Small intestine (tissue), 7 donors: Measurements from ENCODE around the gene DMXL1. TPM values are rescaled to one million over a fixed set of nuclear protein-coding genes. Genes with fewer than 3 reads are reported as not detected.

Experiments
- DNase-seq, 2 donors: peaks; one replicate each; pipeline versions ENCODE4 v3.0.0 to v3.0.0-alpha.2; 2013
- FAIRE-seq: peaks from 2 replicates; lab custom pipeline; 2012; peaks lifted over from hg19 to GRCh38; lab: Jason Lieb, UNC
- H3K27ac ChIP-seq, 3 donors: one replicate each; pipeline ENCODE4 v1.5.1; 2013; ENCODE audit warnings: low read length in 2 of 3, mild to moderate bottlenecking in 2 of 3, control low read depth in 1 of 3, inconsistent platforms in 1 of 3, low read depth in 1 of 3, moderate library complexity in 1 of 3
- H3K27me3 ChIP-seq, 3 donors: one replicate each; pipeline ENCODE4 v1.6.1; 2013; ENCODE audit warnings: low read length in 3 of 3, inconsistent platforms in 1 of 3; ENCODE audit not compliant: control insufficient read depth in 3 of 3, insufficient read depth in 3 of 3
- H3K36me3 ChIP-seq, 3 donors: one replicate each; pipeline ENCODE4 v1.6.1; 2013; ENCODE audit warnings: low read length in 3 of 3, inconsistent platforms in 1 of 3, low read depth in 1 of 3, mild to moderate bottlenecking in 1 of 3, moderate library complexity in 1 of 3; ENCODE audit not compliant: control insufficient read depth in 3 of 3, insufficient read depth in 2 of 3
- H3K4me1 ChIP-seq, 3 donors: one replicate each; pipeline ENCODE4 v1.6.1; 2013; ENCODE audit warnings: low read length in 2 of 3, inconsistent platforms in 1 of 3, low read depth in 1 of 3, mild to moderate bottlenecking in 1 of 3, moderate library complexity in 1 of 3; ENCODE audit not compliant: control insufficient read depth in 3 of 3, insufficient read depth in 2 of 3
- H3K4me3 ChIP-seq, 3 donors: one replicate each; pipeline ENCODE4 v1.5.1; 2013; ENCODE audit warnings: low read length in 3 of 3, control low read depth in 1 of 3, inconsistent platforms in 1 of 3, low read depth in 1 of 3, mild to moderate bottlenecking in 1 of 3, moderate library complexity in 1 of 3
- H3K9me3 ChIP-seq, 2 donors: one replicate each; pipeline ENCODE4 v1.6.1; 2013; ENCODE audit warnings: low read depth in 1 of 2, low read length in 1 of 2; ENCODE audit not compliant: control insufficient read depth in 2 of 2, insufficient read depth in 1 of 2
- WGBS, 3 donors: extraction: QIAGEN DNeasy Blood & Tissue Kit; methylation state at CpG; one replicate each; pipeline ENCODE4 v1.1.7; 2013; 5-methylcytosine and 5-hydroxymethylcytosine counted together
- polyA plus RNA-seq, 4 donors: library from polyadenylated mRNA; stranded (reverse) in 3 of 4; unstranded in 1 of 4; fragments of 200-250 nt in 3 of 4; fragments of 120-200 nt in 1 of 4; gene quantifications; one replicate each; pipeline versions ENCODE4 v1.2.1 to v1.2.3, GENCODE V29; 2013
- donor health status: healthy with polysubstance abuse.
- donor health status: control.
- donor health status: control.
- donor health status: Bipolar disorder and iron deficiency.
- donor health status: healthy.

Gene DMXL1
- polyA plus RNA-seq, 4 donors, result 8.1 to 33.1 (median 18.8) TPM

GRCh38 chr5:119274767-119275130, 203.9 kb downstream of the DMXL1 start:
- Histone ChIP-seq H3K9me3 (no peaks in the 10 kb centered on the region), H3K4me3 (no peak overlapping the region), H3K27me3 (no peaks in the 10 kb centered on the region), H3K27ac (peak overlapping the region in 2 of 3 donors; percentile 18 to 39), H3K36me3 (no peaks in the 10 kb centered on the region), H3K4me1 (peaks cover 2 to 24% (median 21%) of the 10 kb centered on the region in 3 donors)
- DNase-seq (no peak), FAIRE-seq (no peak)

DNA sequence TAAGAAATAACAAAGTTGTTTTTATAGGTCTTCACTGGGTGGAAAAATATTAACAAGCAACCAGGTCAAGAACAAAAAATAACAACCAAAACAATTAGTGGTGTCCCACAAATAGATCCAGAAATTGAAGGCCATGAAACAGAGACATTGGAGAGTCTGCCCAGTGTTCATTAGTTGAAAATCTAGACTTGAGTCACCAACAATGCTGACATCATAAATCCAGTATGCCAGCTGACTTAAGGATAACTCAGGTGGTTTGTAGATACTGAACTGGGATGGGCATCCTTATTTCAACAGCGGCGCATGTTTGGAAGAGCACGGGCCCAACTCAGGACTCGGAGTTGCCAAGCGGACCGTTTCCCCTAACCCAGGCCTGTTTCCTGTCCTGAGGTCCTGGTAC, 204.3 kb downstream of the DMXL1 start:
- H3K36me3 ChIP-seq, result no peaks in the 10 kb centered on the region
- peaks cover 2 to 24% (median 21%) of the 10 kb centered on the region in 3 donors for H3K4me1 ChIP-seq
- H3K27ac ChIP-seq, result peak overlapping the region in 2 of 3 donors; percentile 65 to 74
- H3K27me3 ChIP-seq, result no peaks in the 10 kb centered on the region
- no peak for FAIRE-seq
- no peak overlapping the region for H3K4me3 ChIP-seq
- H3K9me3 ChIP-seq, result no peaks in the 10 kb centered on the region
- WGBS, 3 donors, result 78 to 94% (median 79%) methylated on average over 6 of the region's 6 CpGs
- no peak for DNase-seq

DNA sequence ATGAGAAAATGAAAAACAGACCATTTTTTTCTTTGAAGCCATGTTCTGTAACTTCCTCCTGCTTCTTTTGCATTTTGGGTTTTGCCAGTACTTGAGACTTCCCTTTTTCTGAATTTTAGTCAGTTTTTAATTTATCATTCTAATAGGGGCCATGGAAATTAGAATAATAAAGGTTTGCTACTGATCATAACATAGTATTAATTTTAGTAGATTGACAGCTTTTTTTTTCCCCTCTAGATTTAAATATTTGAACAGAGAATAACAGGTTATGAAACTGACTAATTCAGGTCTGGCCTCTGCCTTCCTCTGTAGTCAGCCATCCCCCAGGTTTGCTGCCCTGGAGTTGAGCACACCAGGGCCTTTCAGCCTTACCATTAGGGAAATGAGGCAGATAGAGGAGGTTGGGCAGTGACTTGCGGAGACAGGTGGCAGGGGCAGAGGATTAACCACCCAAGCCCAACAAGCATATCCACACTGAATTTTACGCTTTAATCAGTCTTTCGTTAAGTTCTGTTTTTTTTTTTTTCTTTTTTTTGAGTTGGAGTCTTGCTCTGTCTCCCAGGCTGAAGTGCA, 204.8 kb downstream of the DMXL1 start:
- Histone ChIP-seq H3K4me3 (no peak overlapping the region), H3K27ac (peak overlapping the region in 2 of 3 donors; percentile 65 to 74), H3K27me3 (no peaks in the 10 kb centered on the region), H3K36me3 (no peaks in the 10 kb centered on the region), H3K4me1 (peaks cover 2 to 24% (median 21%) of the 10 kb centered on the region in 3 donors), H3K9me3 (no peaks in the 10 kb centered on the region)
- no peak for DNase-seq
- 81 to 98% (median 87%) methylated on average over 3 of the region's 3 CpGs for WGBS, 3 donors
- no peak for FAIRE-seq

DNA sequence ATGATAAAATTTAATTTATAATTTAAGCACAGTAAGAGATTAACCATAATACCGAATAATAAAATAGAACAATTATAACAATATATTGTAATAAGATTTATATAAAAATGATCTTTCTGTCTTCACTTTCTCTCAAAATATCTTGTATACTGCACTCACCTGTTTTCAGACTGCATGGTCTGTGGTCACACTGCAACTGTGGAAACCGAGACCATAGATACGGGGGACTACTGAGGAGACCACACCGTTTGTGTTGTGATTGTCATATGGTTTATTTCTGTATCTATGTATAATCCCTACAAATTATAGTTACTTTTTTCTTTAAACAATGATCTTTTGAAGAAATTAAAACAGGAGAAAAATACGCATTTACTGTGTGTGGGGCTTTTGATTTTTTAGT, 206.1 kb downstream of the DMXL1 start:
- Histone ChIP-seq H3K9me3 (no peaks in the 10 kb centered on the region), H3K4me3 (no peak overlapping the region), H3K27me3 (no peaks in the 10 kb centered on the region), H3K27ac (no peak overlapping the region), H3K4me1 (peaks cover 1 to 24% (median 13%) of the 10 kb centered on the region in 3 donors), H3K36me3 (no peaks in the 10 kb centered on the region)
- WGBS, 3 donors, result 75 to 92% (median 76%) methylated on average over 5 of the region's 5 CpGs
- FAIRE-seq (no peak), DNase-seq (no peak)

GRCh38 chr5:119279093-119279492, 208.2 kb downstream of the DMXL1 start:
- H3K9me3 ChIP-seq, result no peaks in the 10 kb centered on the region
- peaks cover 0 to 12% (median 9%) of the 10 kb centered on the region in 3 donors for H3K4me1 ChIP-seq
- no peaks in the 10 kb centered on the region for H3K36me3 ChIP-seq
- FAIRE-seq, result no peak
- H3K4me3 ChIP-seq, result no peak overlapping the region
- H3K27ac ChIP-seq, result no peak overlapping the region
- WGBS, 3 donors, result 75 to 86% (median 84%) methylated on average over 1 of the region's 1 CpG
- no peak for DNase-seq
- H3K27me3 ChIP-seq, result no peaks in the 10 kb centered on the region

GRCh38 chr5:119280380-119280779, 209.5 kb downstream of the DMXL1 start:
- no peak for FAIRE-seq
- Histone ChIP-seq H3K4me3 (no peak overlapping the region), H3K27me3 (no peaks in the 10 kb centered on the region), H3K27ac (no peak overlapping the region), H3K4me1 (peaks cover 0 to 9% (median 0%) of the 10 kb centered on the region in 3 donors), H3K36me3 (no peaks in the 10 kb centered on the region), H3K9me3 (no peaks in the 10 kb centered on the region)
- no peak for DNase-seq
- 77 to 87% (median 80%) methylated on average over 3 of the region's 3 CpGs for WGBS, 3 donors

DNA sequence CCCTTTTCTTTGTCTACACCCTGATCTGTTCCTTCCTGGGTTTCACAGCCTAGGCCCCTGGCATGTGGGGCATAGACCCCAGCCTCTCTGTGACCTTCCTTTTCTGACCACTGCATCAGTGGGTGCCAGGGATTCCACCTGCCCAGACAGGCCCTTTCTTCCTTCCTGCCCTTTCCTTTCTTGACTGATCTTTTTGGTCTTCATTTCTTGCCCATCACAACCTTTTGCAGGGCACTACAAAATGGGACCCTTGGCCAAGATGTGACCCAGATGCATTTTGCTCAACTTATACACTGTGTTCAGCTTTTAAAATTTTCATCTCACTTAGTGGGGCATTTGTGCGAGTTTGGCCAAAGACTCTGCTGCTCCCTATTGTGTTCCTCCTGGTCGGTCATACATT, 211.7 kb downstream of the DMXL1 start:
- Histone ChIP-seq H3K27ac (no peak overlapping the region), H3K36me3 (no peaks in the 10 kb centered on the region), H3K4me1 (peaks cover 0 to 9% (median 0%) of the 10 kb centered on the region in 3 donors), H3K27me3 (no peaks in the 10 kb centered on the region), H3K9me3 (no peaks in the 10 kb centered on the region), H3K4me3 (no peak overlapping the region)
- FAIRE-seq (no peak), DNase-seq (no peak)
- WGBS, 3 donors, result 92 to 97% (median 93%) methylated on average over 2 of the region's 2 CpGs

DNA sequence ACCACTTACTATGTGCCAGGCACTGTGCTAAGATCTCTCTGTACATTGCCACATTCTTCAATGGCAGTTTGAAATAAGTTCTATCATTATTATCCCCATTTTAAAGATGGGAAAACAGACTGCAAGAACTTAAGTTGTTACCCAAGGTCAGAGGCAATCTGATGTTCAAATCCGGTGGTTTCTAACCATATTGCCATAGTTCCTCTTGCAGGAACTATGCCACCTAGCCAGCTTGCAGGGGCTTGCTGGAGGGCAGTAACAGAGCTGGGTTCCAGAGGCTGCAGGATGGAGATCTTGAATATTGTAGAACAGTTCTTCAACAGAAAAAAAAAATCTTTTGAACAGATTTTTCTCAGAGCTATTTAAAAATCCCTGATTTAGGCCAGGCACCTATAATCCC, 213.1 kb downstream of the DMXL1 start:
- H3K9me3 ChIP-seq, result no peaks in the 10 kb centered on the region
- H3K27ac ChIP-seq, result no peak overlapping the region
- peaks cover 0 to 7% (median 4%) of the 10 kb centered on the region in 3 donors for H3K4me1 ChIP-seq
- DNase-seq, result no peak
- WGBS, 3 donors, result 65 to 84% (median 68%) methylated on average over 1 of the region's 1 CpG
- H3K4me3 ChIP-seq, result no peak overlapping the region
- no peaks in the 10 kb centered on the region for H3K36me3 ChIP-seq
- no peak for FAIRE-seq
- no peaks in the 10 kb centered on the region for H3K27me3 ChIP-seq
